ENCODE results near the gene KLF6. TPM values are rescaled to one million over a fixed set of nuclear protein-coding genes. Genes with fewer than 3 reads are reported as not detected.

KLF6 gene
- total RNA-seq, 1 donor from 2014 or later: 144 TPM

GRCh38 chr10:3729397-3729976, 55.5 kb downstream of the KLF6 start:
- Histone ChIP-seq H3K9me3 (no peaks in the 10 kb centered on the region), H3K27ac (no peak overlapping the region), H3K27me3 (no peaks in the 10 kb centered on the region), H3K4me1 (no peaks in the 10 kb centered on the region), H3K36me3 (no peaks in the 10 kb centered on the region), H3K4me3 (no peak overlapping the region)
- intact Hi-C loops (cut with DNase I): no loop called here
- TF ChIP-seq, protein P1, sequence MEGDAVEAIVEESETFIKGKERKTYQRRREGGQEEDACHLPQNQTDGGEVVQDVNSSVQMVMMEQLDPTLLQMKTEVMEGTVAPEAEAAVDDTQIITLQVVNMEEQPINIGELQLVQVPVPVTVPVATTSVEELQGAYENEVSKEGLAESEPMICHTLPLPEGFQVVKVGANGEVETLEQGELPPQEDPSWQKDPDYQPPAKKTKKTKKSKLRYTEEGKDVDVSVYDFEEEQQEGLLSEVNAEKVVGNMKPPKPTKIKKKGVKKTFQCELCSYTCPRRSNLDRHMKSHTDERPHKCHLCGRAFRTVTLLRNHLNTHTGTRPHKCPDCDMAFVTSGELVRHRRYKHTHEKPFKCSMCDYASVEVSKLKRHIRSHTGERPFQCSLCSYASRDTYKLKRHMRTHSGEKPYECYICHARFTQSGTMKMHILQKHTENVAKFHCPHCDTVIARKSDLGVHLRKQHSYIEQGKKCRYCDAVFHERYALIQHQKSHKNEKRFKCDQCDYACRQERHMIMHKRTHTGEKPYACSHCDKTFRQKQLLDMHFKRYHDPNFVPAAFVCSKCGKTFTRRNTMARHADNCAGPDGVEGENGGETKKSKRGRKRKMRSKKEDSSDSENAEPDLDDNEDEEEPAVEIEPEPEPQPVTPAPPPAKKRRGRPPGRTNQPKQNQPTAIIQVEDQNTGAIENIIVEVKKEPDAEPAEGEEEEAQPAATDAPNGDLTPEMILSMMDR (IDR thresholded peaks at IDR 0.05): no peak
- DNase-seq (ENCODE audit: low spot score in 2 of 2): no peak

- Histone ChIP-seq H3K4me3 (no peak overlapping the region), H3K27ac (no peak overlapping the region), H3K36me3 (no peaks in the 10 kb centered on the region), H3K27me3 (no peaks in the 10 kb centered on the region), H3K4me1 (no peaks in the 10 kb centered on the region), H3K9me3 (no peaks in the 10 kb centered on the region)
- TF ChIP-seq, protein P1 (IDR thresholded peaks at IDR 0.05): no peak
- no peak for DNase-seq (ENCODE audit: low spot score in 2 of 2)
- intact Hi-C loops (cut with DNase I): no loop called here
Measured at GRCh38 chr10:3728563-3728962, 56.4 kb downstream of the KLF6 start.

GRCh38 chr10:3727268-3727667, 57.7 kb downstream of the KLF6 start:
- H3K27me3 ChIP-seq: no peaks in the 10 kb centered on the region
- no peaks in the 10 kb centered on the region for H3K36me3 ChIP-seq
- no peak overlapping the region for H3K27ac ChIP-seq
- no peaks in the 10 kb centered on the region for H3K9me3 ChIP-seq
- H3K4me3 ChIP-seq: no peak overlapping the region
- TF ChIP-seq, protein P1 (IDR thresholded peaks at IDR 0.05): no peak
- intact Hi-C loops (cut with DNase I): no loop called here
- H3K4me1 ChIP-seq: no peaks in the 10 kb centered on the region
- DNase-seq (ENCODE audit: low spot score in 2 of 2): no peak

All from ascending aorta (tissue), 2 donors.